Measurements from ENCODE around the gene PBX1. TPM values are rescaled to one million over a fixed set of nuclear protein-coding genes. Genes with fewer than 3 reads are reported as not detected.

PBX1 gene
- total RNA-seq, 4 donors from 2014 or later = 25.8 to 31.0 (median 27.1) TPM

DNA sequence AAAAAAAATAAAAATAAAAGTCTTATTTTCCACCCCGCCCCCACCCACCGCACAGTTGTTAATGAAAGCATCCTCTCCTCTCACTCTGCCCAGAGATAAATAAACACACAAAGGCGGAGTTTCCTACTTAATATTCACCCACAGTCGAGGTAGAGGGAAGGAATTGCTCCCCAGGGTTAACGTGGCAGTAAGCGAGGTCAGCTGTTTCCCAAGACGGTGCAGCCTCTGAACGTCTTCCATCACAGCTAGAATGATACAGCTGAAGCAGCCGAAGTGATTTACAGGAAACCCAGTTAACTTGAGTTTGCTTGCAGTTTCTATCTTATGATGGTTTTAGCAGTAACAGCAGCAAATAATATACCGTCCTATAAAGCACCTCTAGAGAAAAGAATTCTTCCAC is 283.9 kb downstream of the PBX1 start:
- no peak for TF ChIP-seq EP300 (IDR thresholded peaks at IDR 0.05)
- no peak for TF ChIP-seq POLR2A (IDR thresholded peaks at IDR 0.05)
- TF ChIP-seq, protein P1, sequence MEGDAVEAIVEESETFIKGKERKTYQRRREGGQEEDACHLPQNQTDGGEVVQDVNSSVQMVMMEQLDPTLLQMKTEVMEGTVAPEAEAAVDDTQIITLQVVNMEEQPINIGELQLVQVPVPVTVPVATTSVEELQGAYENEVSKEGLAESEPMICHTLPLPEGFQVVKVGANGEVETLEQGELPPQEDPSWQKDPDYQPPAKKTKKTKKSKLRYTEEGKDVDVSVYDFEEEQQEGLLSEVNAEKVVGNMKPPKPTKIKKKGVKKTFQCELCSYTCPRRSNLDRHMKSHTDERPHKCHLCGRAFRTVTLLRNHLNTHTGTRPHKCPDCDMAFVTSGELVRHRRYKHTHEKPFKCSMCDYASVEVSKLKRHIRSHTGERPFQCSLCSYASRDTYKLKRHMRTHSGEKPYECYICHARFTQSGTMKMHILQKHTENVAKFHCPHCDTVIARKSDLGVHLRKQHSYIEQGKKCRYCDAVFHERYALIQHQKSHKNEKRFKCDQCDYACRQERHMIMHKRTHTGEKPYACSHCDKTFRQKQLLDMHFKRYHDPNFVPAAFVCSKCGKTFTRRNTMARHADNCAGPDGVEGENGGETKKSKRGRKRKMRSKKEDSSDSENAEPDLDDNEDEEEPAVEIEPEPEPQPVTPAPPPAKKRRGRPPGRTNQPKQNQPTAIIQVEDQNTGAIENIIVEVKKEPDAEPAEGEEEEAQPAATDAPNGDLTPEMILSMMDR (IDR thresholded peaks at IDR 0.05) = no peak
- H3K4me1 ChIP-seq = peaks cover 0 to 7% (median 0%) of the 10 kb centered on the region in 4 donors
- no peak for DNase-seq (ENCODE audit: low spot score in 2 of 2)
- H3K9me3 ChIP-seq = no peaks in the 10 kb centered on the region
- H3K36me3 ChIP-seq = peaks cover 0 to 22% (median 0%) of the 10 kb centered on the region in 3 donors
- no peak overlapping the region for H3K27ac ChIP-seq
- H3K27me3 ChIP-seq = no peaks in the 10 kb centered on the region
- no peak overlapping the region for H3K4me3 ChIP-seq
- WGBS, 2 donors = 56 to 58% methylated on average over 10 of the region's 10 CpGs

DNA sequence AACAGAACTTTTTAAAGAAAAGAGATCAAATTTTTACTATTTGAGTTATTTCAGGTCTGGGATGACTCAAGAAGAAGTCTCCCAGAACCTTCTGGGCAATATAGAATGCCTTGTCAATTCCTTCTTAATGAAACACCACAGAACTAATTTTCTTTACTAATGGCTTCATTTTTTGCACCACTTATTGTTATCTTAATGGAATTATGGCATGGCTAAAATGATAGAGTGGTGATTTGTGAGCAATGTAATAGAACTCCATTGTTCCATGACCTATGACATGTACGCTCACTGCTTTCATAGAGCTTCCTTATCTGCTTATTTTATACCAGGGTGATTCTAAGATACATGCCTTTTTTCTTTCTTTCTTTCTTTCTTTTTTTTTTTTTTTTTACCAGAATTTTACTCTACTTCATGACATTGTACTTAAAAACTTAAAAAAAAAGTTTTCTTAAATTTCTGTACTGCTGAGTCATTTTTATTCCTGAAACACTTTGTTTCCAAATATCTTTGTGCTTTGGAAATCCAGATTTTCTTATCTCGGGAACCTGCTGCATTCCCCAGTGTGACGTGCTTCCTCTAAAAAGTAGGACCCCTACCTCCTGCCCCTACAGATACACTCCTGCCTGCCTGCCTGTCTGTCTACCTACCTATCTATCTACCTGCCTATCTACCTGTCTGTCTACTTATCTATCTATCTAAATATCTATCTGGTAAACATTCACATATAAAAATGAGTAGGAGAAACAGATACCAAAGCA is 284.9 kb downstream of the PBX1 start:
- Histone ChIP-seq H3K9me3 (no peaks in the 10 kb centered on the region), H3K27ac (no peak overlapping the region), H3K4me1 (peaks cover 0 to 7% (median 0%) of the 10 kb centered on the region in 4 donors), H3K4me3 (no peak overlapping the region), H3K36me3 (peaks cover 0 to 31% (median 0%) of the 10 kb centered on the region in 3 donors), H3K27me3 (no peaks in the 10 kb centered on the region)
- no peak for TF ChIP-seq EP300 (IDR thresholded peaks at IDR 0.05)
- TF ChIP-seq POLR2A (IDR thresholded peaks at IDR 0.05) = no peak
- TF ChIP-seq, protein P1 (IDR thresholded peaks at IDR 0.05) = no peak
- 93% methylated on average over 3 of the region's 3 CpGs for WGBS, 2 donors
- no peak for DNase-seq (ENCODE audit: low spot score in 2 of 2)

DNA sequence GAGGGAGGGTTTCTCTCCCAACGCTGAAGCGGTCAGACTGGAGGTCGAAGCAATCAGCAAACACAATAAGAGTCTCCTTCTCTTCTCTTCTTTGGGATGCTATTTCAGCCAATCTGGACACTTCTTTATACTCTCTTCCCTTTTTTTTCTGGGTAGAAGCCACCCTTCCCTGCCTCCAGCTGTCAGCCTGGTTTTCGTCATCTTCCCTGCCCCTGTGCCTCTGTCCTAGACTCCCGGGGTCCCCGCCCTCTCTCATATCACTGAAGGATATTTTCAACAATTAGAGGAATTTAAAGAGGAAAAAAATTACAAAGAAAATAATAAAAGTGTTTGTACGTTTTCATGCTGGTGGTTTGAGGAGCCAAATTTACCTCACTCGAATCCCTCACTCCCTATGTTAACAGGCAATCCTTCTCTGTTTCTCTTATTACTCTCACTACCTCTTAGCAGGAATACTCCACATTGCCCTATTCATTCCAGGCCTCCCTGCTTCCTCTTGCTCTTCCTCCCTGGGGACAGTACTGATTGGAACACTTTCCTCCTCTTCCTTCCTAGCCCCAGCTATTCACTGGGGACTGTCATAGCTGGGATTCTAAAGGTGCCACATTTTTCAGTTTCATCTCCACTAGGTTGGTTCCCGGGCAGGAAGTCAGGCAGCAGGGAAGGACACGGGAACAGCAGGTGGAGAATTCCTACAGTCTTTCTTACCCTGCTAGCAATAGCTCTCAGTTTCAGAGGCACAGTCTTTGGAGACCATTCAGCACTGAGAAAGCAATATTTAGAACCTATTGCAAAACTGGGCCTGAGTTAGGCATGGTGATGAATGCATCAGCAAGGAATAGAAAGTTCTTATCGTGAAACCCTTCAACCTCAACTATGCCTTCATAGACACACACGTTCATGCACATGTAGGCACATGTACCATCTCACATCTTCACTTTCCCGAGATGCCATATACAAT is 288.0 kb downstream of the PBX1 start:
- Histone ChIP-seq H3K4me1 (peaks cover 0 to 16% (median 0%) of the 10 kb centered on the region in 4 donors), H3K9me3 (no peaks in the 10 kb centered on the region), H3K27me3 (no peaks in the 10 kb centered on the region), H3K27ac (no peak overlapping the region), H3K36me3 (peaks cover 0 to 36% (median 0%) of the 10 kb centered on the region in 3 donors), H3K4me3 (no peak overlapping the region)
- TF ChIP-seq POLR2A (IDR thresholded peaks at IDR 0.05) (no peak), EP300 (IDR thresholded peaks at IDR 0.05) (no peak)
- TF ChIP-seq, protein P1 (IDR thresholded peaks at IDR 0.05) = no peak
- WGBS, 2 donors = 84 to 91% methylated on average over 13 of the region's 13 CpGs
- DNase-seq (ENCODE audit: low spot score in 2 of 2) = no peak

DNA sequence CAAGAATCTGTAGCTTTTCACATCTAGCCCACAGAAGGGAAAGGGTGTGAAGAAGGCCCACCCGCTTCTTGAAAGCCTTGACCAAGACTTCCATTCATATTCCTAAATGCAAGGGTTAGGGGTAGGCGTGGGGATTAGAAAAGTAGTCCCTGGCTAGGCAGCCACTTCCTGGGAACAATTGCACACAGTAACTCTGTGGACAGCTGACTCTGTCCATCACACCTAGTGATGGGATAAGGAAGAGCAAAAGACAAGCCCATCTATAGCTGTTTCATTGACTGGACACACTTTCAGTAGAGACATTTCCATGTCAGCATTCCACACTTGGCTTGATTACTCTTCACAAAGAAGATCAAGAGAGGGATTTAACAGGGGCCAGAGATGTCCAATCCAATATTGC is 294.2 kb downstream of the PBX1 start:
- Histone ChIP-seq H3K4me3 (no peak overlapping the region), H3K9me3 (no peaks in the 10 kb centered on the region), H3K4me1 (peaks cover 0 to 15% (median 0%) of the 10 kb centered on the region in 4 donors), H3K27me3 (no peaks in the 10 kb centered on the region), H3K36me3 (peaks cover 0 to 10% (median 0%) of the 10 kb centered on the region in 3 donors), H3K27ac (no peak overlapping the region)
- TF ChIP-seq POLR2A (IDR thresholded peaks at IDR 0.05) (no peak), EP300 (IDR thresholded peaks at IDR 0.05) (no peak)
- TF ChIP-seq, protein P1 (IDR thresholded peaks at IDR 0.05) = no peak
- no peak for DNase-seq (ENCODE audit: low spot score in 2 of 2)
- WGBS, 2 donors = 96 to 100% methylated on average over 2 of the region's 2 CpGs
